Calu3 (cell line): ENCODE data around the gene GFRA1. TPM values are rescaled to one million over a fixed set of nuclear protein-coding genes. Genes with fewer than 3 reads are reported as not detected.

Experiments
- BruUV-seq: library from RNA; stranded (reverse); fragments of 400-500 nt; replicated peaks from 2 replicates; lab custom pipeline; 2021; lab: Mats Ljungman, UMichigan
- CTCF ChIA-PET: fragments of 300-600 bp; sonication (Branson Sonifier 250); formaldehyde crosslinking; loops from one replicate; lab custom pipeline; 2022; ENCODE audit warnings: antibody characterized with exemption; lab: Charles Lee
- DNase-seq: peaks from one replicate; pipeline ENCODE4 v3.0.0; 2022
- H3K27ac Mint-ChIP-seq: one replicate; pipeline ENCODE4 v1.8.0; 2022; ENCODE audit warnings: mixed read lengths; ENCODE audit not compliant: unreplicated experiment
- H3K27me3 Mint-ChIP-seq: one replicate; pipeline ENCODE4 v1.8.0; 2022; ENCODE audit warnings: mixed read lengths; ENCODE audit not compliant: unreplicated experiment
- H3K36me3 Mint-ChIP-seq: one replicate; pipeline ENCODE4 v1.8.0; 2022; ENCODE audit warnings: mild to moderate bottlenecking, moderate library complexity, mixed read lengths; ENCODE audit not compliant: insufficient read depth, unreplicated experiment
- H3K4me1 Mint-ChIP-seq: one replicate; pipeline ENCODE4 v1.8.0; 2022; ENCODE audit warnings: mild to moderate bottlenecking, low read depth, mixed read lengths; ENCODE audit not compliant: unreplicated experiment
- H3K4me3 Mint-ChIP-seq: one replicate; pipeline ENCODE4 v1.8.0; 2022; ENCODE audit warnings: mild to moderate bottlenecking, low read depth, moderate library complexity, mixed read lengths; ENCODE audit not compliant: unreplicated experiment
- H3K9me3 Mint-ChIP-seq: one replicate; pipeline ENCODE4 v1.8.0; 2022; ENCODE audit warnings: low read depth, mixed read lengths; ENCODE audit not compliant: unreplicated experiment
- CTCF ChIP-seq: fragments of 200-600 bp; IDR thresholded peaks from one replicate; pipeline ENCODE4 v1.8.0; 2022; ENCODE audit warnings: antibody characterized with exemption; ENCODE audit not compliant: unreplicated experiment
- intact Hi-C: fragments of 100-400 bp; cut with micrococcal nuclease; formaldehyde crosslinking; loops from one replicate; pipeline ENCODE4 v1.10.0; 2022; ENCODE audit not compliant: unreplicated experiment
- total RNA-seq: library from RNA; stranded (reverse); gene quantifications from 2 replicates; pipeline ENCODE4 v1.2.3, GENCODE V29; 2022

The GFRA1 gene
- total RNA-seq, 1 experiment from 2014 or later: not detected

GRCh38 chr10:116105264-116105663 is 167.7 kb downstream of the GFRA1 start:
- intact Hi-C loops: no loop called here
- H3K9me3 Mint-ChIP-seq: peaks cover 3% of the 10 kb centered on the region
- no peak for TF ChIP-seq CTCF
- H3K27ac Mint-ChIP-seq: no peak overlapping the region
- H3K4me3 Mint-ChIP-seq: no peak overlapping the region
- BruUV-seq: no TSS peak
- H3K36me3 Mint-ChIP-seq: no peaks in the 10 kb centered on the region
- no peak for DNase-seq
- peaks cover 24% of the 10 kb centered on the region for H3K27me3 Mint-ChIP-seq
- CTCF ChIA-PET: no interaction called here
- no peaks in the 10 kb centered on the region for H3K4me1 Mint-ChIP-seq

GRCh38 chr10:116104210-116104932 is 168.6 kb downstream of the GFRA1 start:
- H3K27me3 Mint-ChIP-seq: peaks cover 30% of the 10 kb centered on the region
- H3K27ac Mint-ChIP-seq: no peak overlapping the region
- H3K36me3 Mint-ChIP-seq: no peaks in the 10 kb centered on the region
- no peak for TF ChIP-seq CTCF
- DNase-seq: no peak
- H3K9me3 Mint-ChIP-seq: peaks cover 3% of the 10 kb centered on the region
- no peaks in the 10 kb centered on the region for H3K4me1 Mint-ChIP-seq
- CTCF ChIA-PET: no interaction called here
- BruUV-seq: no TSS peak
- no peak overlapping the region for H3K4me3 Mint-ChIP-seq
- intact Hi-C loops: no loop called here

GRCh38 chr10:116103668-116104067 is 169.3 kb downstream of the GFRA1 start:
- peaks cover 3% of the 10 kb centered on the region for H3K9me3 Mint-ChIP-seq
- DNase-seq: no peak
- no peaks in the 10 kb centered on the region for H3K4me1 Mint-ChIP-seq
- no peaks in the 10 kb centered on the region for H3K36me3 Mint-ChIP-seq
- no peak overlapping the region for H3K4me3 Mint-ChIP-seq
- H3K27ac Mint-ChIP-seq: no peak overlapping the region
- CTCF ChIA-PET: no interaction called here
- intact Hi-C loops: no loop called here
- TF ChIP-seq CTCF: no peak
- H3K27me3 Mint-ChIP-seq: peaks cover 30% of the 10 kb centered on the region
- no TSS peak for BruUV-seq

GRCh38 chr10:116101616-116102315 is 171.2 kb downstream of the GFRA1 start:
- no peak overlapping the region for H3K4me3 Mint-ChIP-seq
- H3K36me3 Mint-ChIP-seq: no peaks in the 10 kb centered on the region
- H3K4me1 Mint-ChIP-seq: no peaks in the 10 kb centered on the region
- H3K9me3 Mint-ChIP-seq: peaks cover 3% of the 10 kb centered on the region
- no peak for TF ChIP-seq CTCF
- no peak overlapping the region for H3K27ac Mint-ChIP-seq
- intact Hi-C loops: no loop called here
- no TSS peak for BruUV-seq
- peaks cover 30% of the 10 kb centered on the region for H3K27me3 Mint-ChIP-seq
- CTCF ChIA-PET: interaction anchor here (0.6 kb wide), 1 partner anchor 11 kb away, joined by 3 read pairs; no protein-coding TSS in a partner anchor
- DNase-seq: no peak
